ENCODE measurements around the gene RASAL3.
A peak's percentile ranks its signal among the peaks of the same experiment; 100 is the strongest.

Gene RASAL3

GRCh38 chr19:15471639-15472101, 7.3 kb upstream of the RASAL3 start:
- DNase-seq (ENCODE audit: low read depth in 2 of 2): no peak
- TF ChIP-seq, protein P1, sequence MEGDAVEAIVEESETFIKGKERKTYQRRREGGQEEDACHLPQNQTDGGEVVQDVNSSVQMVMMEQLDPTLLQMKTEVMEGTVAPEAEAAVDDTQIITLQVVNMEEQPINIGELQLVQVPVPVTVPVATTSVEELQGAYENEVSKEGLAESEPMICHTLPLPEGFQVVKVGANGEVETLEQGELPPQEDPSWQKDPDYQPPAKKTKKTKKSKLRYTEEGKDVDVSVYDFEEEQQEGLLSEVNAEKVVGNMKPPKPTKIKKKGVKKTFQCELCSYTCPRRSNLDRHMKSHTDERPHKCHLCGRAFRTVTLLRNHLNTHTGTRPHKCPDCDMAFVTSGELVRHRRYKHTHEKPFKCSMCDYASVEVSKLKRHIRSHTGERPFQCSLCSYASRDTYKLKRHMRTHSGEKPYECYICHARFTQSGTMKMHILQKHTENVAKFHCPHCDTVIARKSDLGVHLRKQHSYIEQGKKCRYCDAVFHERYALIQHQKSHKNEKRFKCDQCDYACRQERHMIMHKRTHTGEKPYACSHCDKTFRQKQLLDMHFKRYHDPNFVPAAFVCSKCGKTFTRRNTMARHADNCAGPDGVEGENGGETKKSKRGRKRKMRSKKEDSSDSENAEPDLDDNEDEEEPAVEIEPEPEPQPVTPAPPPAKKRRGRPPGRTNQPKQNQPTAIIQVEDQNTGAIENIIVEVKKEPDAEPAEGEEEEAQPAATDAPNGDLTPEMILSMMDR (IDR thresholded peaks at IDR 0.05; ENCODE audit: low read depth, low read length): no peak
- H3K4me3 ChIP-seq (replicated peaks in 1 of 2; ENCODE audit: low read depth in 2 of 2, low read length in 2 of 2): no peak overlapping the region

- peak overlapping the region; percentile 30 to 37 for H3K4me3 ChIP-seq (replicated peaks in 1 of 2; ENCODE audit: low read depth in 2 of 2, low read length in 2 of 2)
- DNase-seq (ENCODE audit: low read depth in 2 of 2): peak in 1 of 2 donors; percentile 20
- TF ChIP-seq, protein P1 (IDR thresholded peaks at IDR 0.05; ENCODE audit: low read depth, low read length): no peak
These were observed 5.4 kb upstream of the RASAL3 start for GRCh38 chr19:15469513-15470297.

DNA sequence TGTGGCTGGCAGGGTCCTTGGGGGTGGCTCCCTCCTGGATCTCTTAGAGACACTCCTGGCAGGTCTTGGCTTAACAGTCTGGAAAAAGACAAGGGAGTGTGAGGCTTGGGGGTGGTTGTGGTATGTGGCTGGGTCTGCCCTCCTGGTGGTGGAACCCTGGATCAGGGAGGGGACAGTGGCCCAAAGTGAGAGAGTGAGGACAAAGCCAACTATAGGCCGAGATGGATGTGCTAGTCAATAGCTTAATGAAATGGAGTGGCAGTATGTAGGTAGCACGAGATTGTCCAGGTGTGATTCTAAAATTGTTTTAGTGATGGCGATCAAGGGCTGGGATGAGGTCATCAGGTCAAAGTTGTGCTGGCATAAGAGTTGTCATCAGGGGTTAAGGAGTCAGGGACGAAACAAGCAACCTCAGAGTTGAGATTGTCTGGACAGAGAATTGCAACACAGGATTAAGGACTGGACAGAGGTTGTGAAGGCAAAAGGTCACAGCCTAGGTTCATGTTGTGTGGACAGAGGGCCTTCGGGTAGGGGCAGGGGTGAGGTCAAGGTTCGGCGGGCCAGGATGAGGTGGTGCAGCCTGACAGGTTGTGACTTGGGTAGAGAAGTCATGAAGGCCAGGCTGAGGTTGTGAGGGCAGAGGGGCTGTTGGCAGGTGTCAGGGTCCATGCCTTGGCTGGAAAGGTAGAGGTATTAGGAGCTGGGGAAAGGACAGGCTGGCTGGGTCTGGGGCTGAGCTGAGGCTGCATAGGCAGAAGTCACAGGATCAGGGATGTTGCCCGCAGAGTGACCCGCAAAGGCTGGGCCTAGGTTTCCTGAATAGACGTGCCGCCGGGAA, 4.5 kb upstream of the RASAL3 start:
- DNase-seq (ENCODE audit: low read depth in 2 of 2): no peak
- H3K4me3 ChIP-seq (replicated peaks in 1 of 2; ENCODE audit: low read depth in 2 of 2, low read length in 2 of 2): no peak overlapping the region
- TF ChIP-seq, protein P1 (IDR thresholded peaks at IDR 0.05; ENCODE audit: low read depth, low read length): no peak

DNA sequence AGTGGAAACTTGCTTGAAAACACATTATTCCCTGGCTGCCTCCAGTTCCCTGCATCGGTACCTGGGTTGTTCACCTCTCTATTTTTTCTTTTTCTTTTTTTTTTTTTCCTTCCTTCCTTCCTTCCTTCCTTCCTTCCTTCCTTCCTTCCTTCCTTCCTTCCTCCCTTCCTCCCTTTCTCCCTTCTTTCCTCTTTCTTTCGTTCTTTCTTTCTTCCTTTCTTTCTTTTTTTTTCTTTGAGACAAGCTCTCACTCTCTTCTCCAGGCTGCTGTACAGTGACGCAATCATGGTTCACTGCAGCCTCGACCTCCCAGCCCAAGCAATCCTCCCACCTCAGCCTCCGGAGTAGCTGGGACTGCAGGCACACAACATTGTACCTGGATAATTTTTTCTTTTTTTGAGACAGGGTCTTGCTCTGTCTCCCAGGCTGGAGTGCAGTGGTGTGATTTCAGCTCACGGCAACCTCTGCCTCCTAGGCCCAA, 3.4 kb upstream of the RASAL3 start:
- H3K4me3 ChIP-seq (replicated peaks in 1 of 2; ENCODE audit: low read depth in 2 of 2, low read length in 2 of 2): no peak overlapping the region
- no peak for DNase-seq (ENCODE audit: low read depth in 2 of 2)
- TF ChIP-seq, protein P1 (IDR thresholded peaks at IDR 0.05; ENCODE audit: low read depth, low read length): no peak

DNA sequence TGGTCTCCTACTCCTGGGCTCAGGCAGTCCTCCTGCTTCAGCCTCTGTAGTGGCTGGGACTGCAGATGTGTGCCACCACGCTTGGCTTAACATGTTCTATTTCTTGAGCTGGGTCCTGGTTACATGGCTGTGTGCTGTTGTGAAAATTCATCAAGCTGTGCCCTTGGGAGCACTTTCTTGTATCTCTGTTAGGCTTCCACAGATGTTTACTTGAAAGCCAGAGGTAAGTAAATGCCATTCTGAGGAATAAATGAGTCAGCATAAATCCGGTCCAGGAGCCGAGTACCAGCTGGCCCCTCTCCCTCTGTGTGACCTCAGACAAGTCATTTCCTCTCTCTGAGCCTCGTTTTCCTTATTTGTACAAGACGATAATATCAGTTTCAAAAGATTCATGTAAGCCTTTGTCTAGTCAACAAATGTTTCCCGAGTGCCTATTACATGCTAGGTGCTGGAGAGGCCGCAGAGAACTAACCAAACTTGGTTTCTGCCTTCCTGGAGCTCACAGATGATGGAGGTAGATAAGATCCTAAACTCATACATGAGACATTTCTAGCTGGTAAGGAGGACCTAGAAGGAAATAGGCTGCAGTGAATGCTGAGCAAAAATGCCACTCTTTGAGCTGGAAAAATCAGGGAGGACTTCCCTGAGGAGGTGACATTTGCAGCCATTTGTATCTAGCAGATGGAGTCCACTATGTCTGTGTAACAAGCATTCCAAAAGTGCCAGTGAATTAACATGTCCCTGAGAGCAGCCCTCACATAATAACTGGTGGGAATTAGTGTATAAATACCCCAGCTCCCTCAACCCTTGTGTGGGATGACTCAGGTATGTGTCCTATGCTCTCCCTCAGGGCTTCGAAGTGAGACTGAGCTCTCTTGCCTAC, 2.7 kb upstream of the RASAL3 start:
- peak; percentile 75 to 88 for DNase-seq (ENCODE audit: low read depth in 2 of 2)
- TF ChIP-seq, protein P1 (IDR thresholded peaks at IDR 0.05; ENCODE audit: low read depth, low read length): no peak
- no peak overlapping the region for H3K4me3 ChIP-seq (replicated peaks in 1 of 2; ENCODE audit: low read depth in 2 of 2, low read length in 2 of 2)

DNA sequence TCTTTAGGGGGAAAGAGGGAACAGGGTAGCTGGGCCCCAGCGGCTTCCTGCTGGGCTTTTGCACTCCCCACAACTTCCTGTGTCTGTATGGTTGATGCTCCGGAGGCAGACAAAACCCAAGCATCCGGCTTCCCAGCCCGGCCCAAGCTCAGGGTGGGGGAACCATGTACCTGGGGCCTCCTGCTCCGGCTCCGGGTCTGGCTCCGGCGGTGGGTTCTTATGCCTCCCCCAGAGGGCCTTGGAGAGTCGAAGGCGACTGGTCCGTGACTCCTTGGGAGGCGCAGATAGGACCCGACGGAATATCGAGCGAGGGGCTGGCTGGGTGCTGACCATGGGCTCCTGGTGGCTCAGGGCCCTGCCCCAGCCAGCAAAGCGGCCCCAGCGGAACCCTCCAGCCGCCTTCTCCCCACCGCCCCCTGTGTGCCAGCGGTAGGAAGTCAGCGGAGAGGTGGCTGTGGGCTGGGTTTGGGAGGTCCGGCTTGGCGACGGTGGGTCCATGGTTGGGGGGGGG, 428 bp downstream of the RASAL3 start:
- DNase-seq (ENCODE audit: low read depth in 2 of 2): no peak
- TF ChIP-seq, protein P1 (IDR thresholded peaks at IDR 0.05; ENCODE audit: low read depth, low read length): no peak
- no peak overlapping the region for H3K4me3 ChIP-seq (replicated peaks in 1 of 2; ENCODE audit: low read depth in 2 of 2, low read length in 2 of 2)

Measured in cardiac fibroblast (primary cell).